ENCODE results near the gene G3BP1. TPM values are rescaled to one million over a fixed set of nuclear protein-coding genes. Genes with fewer than 3 reads are reported as not detected.
"Not testable (repeated sequence)": the region's sequence is repeated elsewhere in the genome, so short reads cannot be mapped to it uniquely, and the experiment has no call there.

G3BP1 gene
- polyA plus RNA-seq, 1 donor from 2014 or later, result 65.5 TPM

- not testable (repeated sequence) for H3K27ac ChIP-seq (ENCODE audit: low read length); H3K36me3 ChIP-seq (ENCODE audit: insufficient read depth, low read length); H3F3A ChIP-seq (ENCODE audit: insufficient read depth, low read length, poor library complexity, severe bottlenecking); H2AFZ ChIP-seq (ENCODE audit: low read depth, low read length); H3K9me3 ChIP-seq (ENCODE audit: low read length); H3K4me2 ChIP-seq (ENCODE audit: low read length); H3K4me3 ChIP-seq (ENCODE audit: low read length); H4K20me1 ChIP-seq (ENCODE audit: insufficient read depth); H3K27me3 ChIP-seq (ENCODE audit: insufficient read depth, low read depth, low read length); H3K79me2 ChIP-seq (replicated peaks; ENCODE audit: insufficient read depth, low read length); H3K9ac ChIP-seq (ENCODE audit: low read length); H3K9me2 ChIP-seq (ENCODE audit: insufficient read depth, low read length)
Measured at GRCh38 chr5:151832843-151833242, 61.1 kb downstream of the G3BP1 start.

GRCh38 chr5:151846765-151847164 lies 75.0 kb downstream of the G3BP1 start:
- Histone ChIP-seq H3K4me2 (ENCODE audit: low read length) (no peak overlapping the region), H3K9me2 (ENCODE audit: insufficient read depth, low read length) (no peaks in the 10 kb centered on the region), H3K9ac (ENCODE audit: low read length) (no peak overlapping the region), H3K27me3 (ENCODE audit: insufficient read depth, low read depth, low read length) (no peaks in the 10 kb centered on the region), H4K20me1 (ENCODE audit: insufficient read depth) (no peaks in the 10 kb centered on the region), H3K27ac (ENCODE audit: low read length) (no peak overlapping the region), H3K9me3 (ENCODE audit: low read length) (no peaks in the 10 kb centered on the region), H3K79me2 (replicated peaks; ENCODE audit: insufficient read depth, low read length) (no peaks in the 10 kb centered on the region), H3K36me3 (ENCODE audit: insufficient read depth, low read length) (no peaks in the 10 kb centered on the region), H3K4me3 (ENCODE audit: low read length) (no peak overlapping the region), H2AFZ (ENCODE audit: low read depth, low read length) (no peak overlapping the region), H3F3A (ENCODE audit: insufficient read depth, low read length, poor library complexity, severe bottlenecking) (no peaks in the 10 kb centered on the region)
- TF ChIP-seq RAD21 (conservative IDR thresholded peaks at IDR 0.05) (no peak), MXI1 (conservative IDR thresholded peaks at IDR 0.05; ENCODE audit: poor library complexity, severe bottlenecking) (no peak), SMC3 (conservative IDR thresholded peaks at IDR 0.05; ENCODE audit: poor library complexity) (no peak), EZH2 (IDR thresholded peaks at IDR 0.05; ENCODE audit: borderline replicate concordance, insufficient read depth, low read length, poor library complexity, severe bottlenecking) (no peak), CTCF (IDR thresholded peaks at IDR 0.05; ENCODE audit: poor library complexity, severe bottlenecking) (no peak), EP300 (conservative IDR thresholded peaks at IDR 0.05; ENCODE audit: poor library complexity, severe bottlenecking) (no peak)
- TF ChIP-seq, protein P1, sequence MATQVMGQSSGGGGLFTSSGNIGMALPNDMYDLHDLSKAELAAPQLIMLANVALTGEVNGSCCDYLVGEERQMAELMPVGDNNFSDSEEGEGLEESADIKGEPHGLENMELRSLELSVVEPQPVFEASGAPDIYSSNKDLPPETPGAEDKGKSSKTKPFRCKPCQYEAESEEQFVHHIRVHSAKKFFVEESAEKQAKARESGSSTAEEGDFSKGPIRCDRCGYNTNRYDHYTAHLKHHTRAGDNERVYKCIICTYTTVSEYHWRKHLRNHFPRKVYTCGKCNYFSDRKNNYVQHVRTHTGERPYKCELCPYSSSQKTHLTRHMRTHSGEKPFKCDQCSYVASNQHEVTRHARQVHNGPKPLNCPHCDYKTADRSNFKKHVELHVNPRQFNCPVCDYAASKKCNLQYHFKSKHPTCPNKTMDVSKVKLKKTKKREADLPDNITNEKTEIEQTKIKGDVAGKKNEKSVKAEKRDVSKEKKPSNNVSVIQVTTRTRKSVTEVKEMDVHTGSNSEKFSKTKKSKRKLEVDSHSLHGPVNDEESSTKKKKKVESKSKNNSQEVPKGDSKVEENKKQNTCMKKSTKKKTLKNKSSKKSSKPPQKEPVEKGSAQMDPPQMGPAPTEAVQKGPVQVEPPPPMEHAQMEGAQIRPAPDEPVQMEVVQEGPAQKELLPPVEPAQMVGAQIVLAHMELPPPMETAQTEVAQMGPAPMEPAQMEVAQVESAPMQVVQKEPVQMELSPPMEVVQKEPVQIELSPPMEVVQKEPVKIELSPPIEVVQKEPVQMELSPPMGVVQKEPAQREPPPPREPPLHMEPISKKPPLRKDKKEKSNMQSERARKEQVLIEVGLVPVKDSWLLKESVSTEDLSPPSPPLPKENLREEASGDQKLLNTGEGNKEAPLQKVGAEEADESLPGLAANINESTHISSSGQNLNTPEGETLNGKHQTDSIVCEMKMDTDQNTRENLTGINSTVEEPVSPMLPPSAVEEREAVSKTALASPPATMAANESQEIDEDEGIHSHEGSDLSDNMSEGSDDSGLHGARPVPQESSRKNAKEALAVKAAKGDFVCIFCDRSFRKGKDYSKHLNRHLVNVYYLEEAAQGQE (IDR thresholded peaks at IDR 0.05; ENCODE audit: borderline replicate concordance), result no peak

DNA sequence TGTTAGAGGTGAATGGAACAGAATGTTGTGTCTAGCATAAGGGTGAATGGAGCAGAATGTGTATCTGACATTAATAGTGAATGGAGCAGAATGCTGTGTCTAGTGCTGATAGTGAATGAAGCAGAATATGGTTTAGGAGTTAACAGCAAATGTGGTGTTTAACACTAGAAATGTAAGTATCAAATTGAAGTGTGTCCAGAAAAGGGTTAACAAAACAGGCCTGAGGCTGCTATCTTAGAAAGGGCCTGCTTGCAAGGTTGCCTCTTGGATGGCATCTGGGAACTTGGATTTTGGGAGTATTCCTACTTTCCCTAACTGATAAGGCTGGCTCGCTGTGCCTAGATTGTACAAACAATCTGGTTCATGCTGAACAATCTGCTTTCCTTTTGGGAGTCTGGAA lies 76.1 kb downstream of the G3BP1 start:
- Histone ChIP-seq H3K9ac (ENCODE audit: low read length) (no peak overlapping the region), H3K9me3 (ENCODE audit: low read length) (no peaks in the 10 kb centered on the region), H4K20me1 (ENCODE audit: insufficient read depth) (no peaks in the 10 kb centered on the region), H3K27me3 (ENCODE audit: insufficient read depth, low read depth, low read length) (no peaks in the 10 kb centered on the region), H2AFZ (ENCODE audit: low read depth, low read length) (no peak overlapping the region), H3K36me3 (ENCODE audit: insufficient read depth, low read length) (no peaks in the 10 kb centered on the region), H3F3A (ENCODE audit: insufficient read depth, low read length, poor library complexity, severe bottlenecking) (no peaks in the 10 kb centered on the region), H3K79me2 (replicated peaks; ENCODE audit: insufficient read depth, low read length) (no peaks in the 10 kb centered on the region), H3K4me2 (ENCODE audit: low read length) (no peak overlapping the region), H3K27ac (ENCODE audit: low read length) (no peak overlapping the region), H3K4me3 (ENCODE audit: low read length) (no peak overlapping the region), H3K9me2 (ENCODE audit: insufficient read depth, low read length) (no peaks in the 10 kb centered on the region)
- TF ChIP-seq POLR2AphosphoS5 (IDR thresholded peaks at IDR 0.05), result no peak
- no peak for TF ChIP-seq EZH2 (IDR thresholded peaks at IDR 0.05; ENCODE audit: borderline replicate concordance, insufficient read depth, low read length, poor library complexity, severe bottlenecking)
- no peak for TF ChIP-seq RAD21 (conservative IDR thresholded peaks at IDR 0.05)
- TF ChIP-seq TAF1 (IDR thresholded peaks at IDR 0.05; ENCODE audit: low read depth), result no peak
- no peak for TF ChIP-seq CTCF (IDR thresholded peaks at IDR 0.05; ENCODE audit: poor library complexity, severe bottlenecking)
- TF ChIP-seq EP300 (conservative IDR thresholded peaks at IDR 0.05; ENCODE audit: poor library complexity, severe bottlenecking), result no peak
- no peak for TF ChIP-seq SMC3 (conservative IDR thresholded peaks at IDR 0.05; ENCODE audit: poor library complexity)
- TF ChIP-seq MXI1 (conservative IDR thresholded peaks at IDR 0.05; ENCODE audit: poor library complexity, severe bottlenecking), result no peak
- TF ChIP-seq, protein P1 (IDR thresholded peaks at IDR 0.05; ENCODE audit: borderline replicate concordance), result no peak

All from neural cell (in vitro differentiated cells).